DND-41 (cell line): ENCODE results near the gene AP1AR.

Experiments
- EZH2 ChIP-seq: IDR thresholded peaks from 3 replicates; pipeline ENCODE4 v1.6.1; 2012; ENCODE audit warnings: borderline replicate concordance, low read depth, mild to moderate bottlenecking, moderate library complexity, low read length, inconsistent platforms; ENCODE audit not compliant: severe bottlenecking
- TF ChIP-seq, protein P1 (sequence below): IDR thresholded peaks from 2 replicates; pipeline ENCODE4 v1.5.1; 2012; ENCODE audit warnings: borderline replicate concordance, low read length, moderate library complexity, mild to moderate bottlenecking; ENCODE audit not compliant: poor library complexity, severe bottlenecking; ENCODE audit errors: extremely low read depth

DNA sequence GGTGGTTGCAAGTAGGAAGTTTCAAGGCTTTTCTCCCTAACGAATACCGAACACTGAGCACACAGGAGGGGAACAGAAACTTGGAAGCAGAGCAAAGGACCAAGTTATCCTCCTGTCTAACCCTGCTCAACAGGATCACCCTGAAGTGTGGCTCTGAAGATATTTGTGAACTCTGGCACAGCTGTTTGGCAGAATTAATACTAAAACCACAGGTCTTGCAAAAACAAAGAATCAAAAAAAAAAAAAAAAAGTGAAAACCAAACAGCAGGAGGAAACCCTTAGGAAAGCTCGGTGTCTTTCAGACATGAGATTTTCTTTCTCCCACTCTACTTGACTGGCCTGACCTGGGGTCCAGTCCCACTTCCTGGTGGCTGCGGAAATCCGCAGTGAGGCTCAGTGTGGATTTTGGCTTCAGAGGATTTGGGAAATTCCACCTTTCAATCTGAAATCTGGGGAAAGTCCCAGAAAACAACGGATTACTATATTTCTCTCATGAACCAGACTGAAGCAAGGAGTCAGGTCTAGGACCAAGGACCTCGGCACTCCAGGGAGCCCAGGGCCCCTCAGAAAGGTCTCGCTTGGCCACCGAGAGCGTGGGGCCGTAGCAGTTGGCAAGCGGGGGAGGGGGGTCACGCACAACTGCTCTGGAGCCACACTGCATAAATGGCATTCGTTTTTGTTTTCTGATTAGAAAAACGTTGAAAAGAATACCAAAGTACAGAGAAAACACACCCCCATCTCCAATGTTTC lies 53.2 kb downstream of the AP1AR start:
- TF ChIP-seq, protein P1, sequence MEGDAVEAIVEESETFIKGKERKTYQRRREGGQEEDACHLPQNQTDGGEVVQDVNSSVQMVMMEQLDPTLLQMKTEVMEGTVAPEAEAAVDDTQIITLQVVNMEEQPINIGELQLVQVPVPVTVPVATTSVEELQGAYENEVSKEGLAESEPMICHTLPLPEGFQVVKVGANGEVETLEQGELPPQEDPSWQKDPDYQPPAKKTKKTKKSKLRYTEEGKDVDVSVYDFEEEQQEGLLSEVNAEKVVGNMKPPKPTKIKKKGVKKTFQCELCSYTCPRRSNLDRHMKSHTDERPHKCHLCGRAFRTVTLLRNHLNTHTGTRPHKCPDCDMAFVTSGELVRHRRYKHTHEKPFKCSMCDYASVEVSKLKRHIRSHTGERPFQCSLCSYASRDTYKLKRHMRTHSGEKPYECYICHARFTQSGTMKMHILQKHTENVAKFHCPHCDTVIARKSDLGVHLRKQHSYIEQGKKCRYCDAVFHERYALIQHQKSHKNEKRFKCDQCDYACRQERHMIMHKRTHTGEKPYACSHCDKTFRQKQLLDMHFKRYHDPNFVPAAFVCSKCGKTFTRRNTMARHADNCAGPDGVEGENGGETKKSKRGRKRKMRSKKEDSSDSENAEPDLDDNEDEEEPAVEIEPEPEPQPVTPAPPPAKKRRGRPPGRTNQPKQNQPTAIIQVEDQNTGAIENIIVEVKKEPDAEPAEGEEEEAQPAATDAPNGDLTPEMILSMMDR, result no peak
- no peak for TF ChIP-seq EZH2
